Hematopoietic multipotent progenitor cell treated with erythropoietin and hydrocortisone succinate and interleukin-3 and kit ligand, for 6 days (in vitro differentiated cells): Measurements from ENCODE around the gene ZBTB17.

Source experiments
- DNase-seq: peaks from one replicate; pipeline ENCODE4 v3.0.0-alpha.2; 2015

The ZBTB17 gene

GRCh38 chr1:15959827-15960446, 16.0 kb downstream of the ZBTB17 start:
- DNase-seq, result no peak

- DNase-seq, result no peak
Measured at GRCh38 chr1:15959424-15959823, 16.5 kb downstream of the ZBTB17 start.

- DNase-seq, result no peak
Measured at GRCh38 chr1:15958793-15959192, 17.1 kb downstream of the ZBTB17 start.

- DNase-seq, result no peak
Measured at GRCh38 chr1:15958111-15958510, 17.8 kb downstream of the ZBTB17 start.

GRCh38 chr1:15957221-15958095, 18.4 kb downstream of the ZBTB17 start:
- no peak for DNase-seq

GRCh38 chr1:15956150-15956549, 19.8 kb downstream of the ZBTB17 start:
- no peak for DNase-seq

- DNase-seq, result no peak
Measured at GRCh38 chr1:15955552-15955951, 20.3 kb downstream of the ZBTB17 start.

- no peak for DNase-seq
Measured at GRCh38 chr1:15954316-15954715, 21.6 kb downstream of the ZBTB17 start.

GRCh38 chr1:15953791-15954241, 22.1 kb downstream of the ZBTB17 start:
- peak; percentile 36 for DNase-seq

- no peak for DNase-seq
Measured at GRCh38 chr1:15953294-15953771, 22.6 kb downstream of the ZBTB17 start.

- peak; percentile 88 for DNase-seq
Measured at GRCh38 chr1:15952317-15953258, 23.3 kb downstream of the ZBTB17 start.

GRCh38 chr1:15951341-15952153, 24.4 kb downstream of the ZBTB17 start:
- DNase-seq, result peak; percentile 51

GRCh38 chr1:15950763-15951295, 25.1 kb downstream of the ZBTB17 start:
- peak; percentile 75 for DNase-seq

- no peak for DNase-seq
Measured at GRCh38 chr1:15950302-15950701, 25.6 kb downstream of the ZBTB17 start.

GRCh38 chr1:15949453-15950245, 26.3 kb downstream of the ZBTB17 start:
- DNase-seq, result peak; percentile 72

- DNase-seq, result no peak
Measured at GRCh38 chr1:15948595-15949452, 27.1 kb downstream of the ZBTB17 start.

- DNase-seq, result no peak
Measured at GRCh38 chr1:15948091-15948591, 27.8 kb downstream of the ZBTB17 start.

- no peak for DNase-seq
Measured at GRCh38 chr1:15947382-15948090, 28.4 kb downstream of the ZBTB17 start.
